Mucosa of stomach (tissue), 1 donor: Measurements from ENCODE around the gene CCDC122.

Experiments
- H3K27me3 ChIP-seq: one replicate; pipeline ENCODE4 v1.7.0; 2013; ENCODE audit warnings: mild to moderate bottlenecking, low read length; ENCODE audit not compliant: control insufficient read depth, insufficient read depth
- H3K36me3 ChIP-seq: one replicate; pipeline ENCODE4 v1.7.0; 2013; ENCODE audit warnings: low read length; ENCODE audit not compliant: control insufficient read depth, insufficient read depth
- H3K4me1 ChIP-seq: one replicate; pipeline ENCODE4 v1.7.0; 2013; ENCODE audit warnings: mild to moderate bottlenecking, low read length; ENCODE audit not compliant: control insufficient read depth, insufficient read depth
- H3K4me3 ChIP-seq: one replicate; pipeline ENCODE4 v1.7.0; 2013; ENCODE audit warnings: low read length
- H3K9ac ChIP-seq: one replicate; pipeline ENCODE4 v1.7.0; 2013; ENCODE audit warnings: mild to moderate bottlenecking, low read length, moderate library complexity
- H3K9me3 ChIP-seq: one replicate; pipeline ENCODE4 v1.7.0; 2013; ENCODE audit warnings: mild to moderate bottlenecking, low read length, moderate library complexity; ENCODE audit not compliant: control insufficient read depth
- donor health status: Pancreatic carcinoma.

Gene CCDC122

DNA sequence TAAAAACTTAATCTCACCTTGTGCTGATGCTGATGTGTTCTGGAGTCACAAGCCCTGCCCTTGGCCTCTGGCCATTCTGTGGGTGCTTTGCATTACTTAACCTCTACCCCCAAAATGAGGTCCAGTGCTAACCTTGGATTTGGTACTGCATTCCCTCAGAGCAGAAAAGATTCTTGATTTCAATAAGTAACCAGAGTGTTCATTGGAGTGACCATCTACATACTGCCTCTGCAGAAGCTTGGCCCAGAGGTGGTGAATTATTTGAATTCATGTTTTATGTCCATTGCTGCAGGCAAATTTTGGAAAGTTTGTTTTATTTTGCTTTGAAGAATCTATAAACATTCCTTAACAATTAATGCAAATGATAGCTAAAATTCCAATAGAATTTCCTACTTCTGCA is 85.1 kb downstream of the CCDC122 start:
- H3K4me1 ChIP-seq = no peaks in the 10 kb centered on the region
- H3K9me3 ChIP-seq = no peaks in the 10 kb centered on the region
- H3K36me3 ChIP-seq = no peaks in the 10 kb centered on the region
- no peaks in the 10 kb centered on the region for H3K27me3 ChIP-seq
- no peak overlapping the region for H3K4me3 ChIP-seq
- H3K9ac ChIP-seq = no peak overlapping the region

GRCh38 chr13:43792076-43792881 is 87.3 kb downstream of the CCDC122 start:
- Histone ChIP-seq H3K27me3 (peaks cover 9% of the 10 kb centered on the region), H3K36me3 (no peaks in the 10 kb centered on the region), H3K9ac (no peak overlapping the region), H3K4me3 (no peak overlapping the region), H3K4me1 (peaks cover 10% of the 10 kb centered on the region), H3K9me3 (no peaks in the 10 kb centered on the region)

DNA sequence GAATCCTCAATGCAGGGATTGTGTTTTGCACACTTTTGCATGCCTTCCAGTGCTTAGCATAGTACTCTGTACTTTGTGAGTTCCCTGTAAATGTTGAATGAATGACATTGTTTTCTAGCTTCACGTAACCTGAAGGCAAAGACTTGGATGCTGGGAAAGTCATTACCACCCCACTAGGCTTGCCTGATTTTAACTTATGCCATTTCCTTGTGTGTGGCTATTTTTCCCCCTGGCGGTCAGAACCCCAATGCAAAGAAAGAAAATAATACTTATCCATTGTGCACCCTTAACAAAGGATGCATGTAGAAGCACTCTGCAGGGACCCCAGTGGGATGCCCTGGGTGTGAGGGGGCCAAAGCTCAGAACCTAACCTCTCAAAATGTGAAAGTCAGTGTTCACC is 91.5 kb downstream of the CCDC122 start:
- no peak overlapping the region for H3K9ac ChIP-seq
- no peaks in the 10 kb centered on the region for H3K9me3 ChIP-seq

GRCh38 chr13:43787518-43787891 is 92.0 kb downstream of the CCDC122 start:
- H3K9me3 ChIP-seq = no peaks in the 10 kb centered on the region
- peaks cover 26% of the 10 kb centered on the region for H3K27me3 ChIP-seq
- no peaks in the 10 kb centered on the region for H3K36me3 ChIP-seq
- H3K4me1 ChIP-seq = peaks cover 13% of the 10 kb centered on the region
- H3K9ac ChIP-seq = peak overlapping the region; percentile 34
- no peak overlapping the region for H3K4me3 ChIP-seq

More for the DNA sequence above, 91.5 kb downstream of the CCDC122 start:
- no peaks in the 10 kb centered on the region for H3K36me3 ChIP-seq
- no peak overlapping the region for H3K4me3 ChIP-seq
- peaks cover 26% of the 10 kb centered on the region for H3K27me3 ChIP-seq
- H3K4me1 ChIP-seq = peaks cover 13% of the 10 kb centered on the region

GRCh38 chr13:43786766-43787517 is 92.6 kb downstream of the CCDC122 start, which contains the start of gene ENOX1:
Gene ENOX1 (minus strand): TSS chr13:43786972.
- Histone ChIP-seq H3K27me3 (peaks cover 26% of the 10 kb centered on the region), H3K4me3 (peak within 1 kb of the TSS; percentile 41), H3K9me3 (no peaks in the 10 kb centered on the region), H3K9ac (peak within 1 kb of the TSS; percentile 34), H3K36me3 (no peaks in the 10 kb centered on the region), H3K4me1 (peaks cover 13% of the 10 kb centered on the region)

DNA sequence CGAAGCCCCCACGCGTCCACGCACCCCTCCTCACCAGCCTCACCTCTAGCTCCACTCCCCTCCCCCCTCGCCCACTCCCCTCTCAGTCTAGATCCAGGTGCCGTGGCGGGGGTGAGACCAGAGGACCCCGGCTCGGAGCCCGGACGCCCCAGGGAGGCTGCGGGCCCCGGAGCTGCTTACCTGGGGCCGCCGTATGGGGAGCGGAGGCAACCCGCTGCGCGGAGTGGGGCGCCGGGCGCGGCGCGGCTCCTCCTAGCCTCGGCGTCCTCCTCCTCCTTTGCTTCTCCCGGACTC is 93.1 kb downstream of the CCDC122 start:
- H3K36me3 ChIP-seq = no peaks in the 10 kb centered on the region
- peaks cover 26% of the 10 kb centered on the region for H3K27me3 ChIP-seq
- H3K9ac ChIP-seq = no peak overlapping the region
- no peaks in the 10 kb centered on the region for H3K9me3 ChIP-seq
- peaks cover 13% of the 10 kb centered on the region for H3K4me1 ChIP-seq
- no peak overlapping the region for H3K4me3 ChIP-seq
